22Rv1 (cell line): Measurements from ENCODE around the gene AUTS2.

Experiments
- CTCF ChIP-seq: fragments of 450-650 bp; IDR thresholded peaks from 2 replicates; pipeline ENCODE4 v1.5.1; 2017; ENCODE audit warnings: mild to moderate bottlenecking
- ZFX ChIP-seq: fragments of 450-650 bp; IDR thresholded peaks from 2 replicates; pipeline ENCODE4 v1.6.1; 2017; ENCODE audit warnings: antibody characterized with exemption, borderline replicate concordance

GRCh38 chr7:70314221-70314620 is 715.9 kb downstream of the AUTS2 start:
- no peak for TF ChIP-seq ZFX
- no peak for TF ChIP-seq CTCF
